ENCODE results near the gene DMRTC2.
A peak's percentile ranks its signal among the peaks of the same experiment; 100 is the strongest.
"Not testable (repeated sequence)": the region's sequence is repeated elsewhere in the genome, so short reads cannot be mapped to it uniquely, and the experiment has no call there.

The DMRTC2 gene

DNA sequence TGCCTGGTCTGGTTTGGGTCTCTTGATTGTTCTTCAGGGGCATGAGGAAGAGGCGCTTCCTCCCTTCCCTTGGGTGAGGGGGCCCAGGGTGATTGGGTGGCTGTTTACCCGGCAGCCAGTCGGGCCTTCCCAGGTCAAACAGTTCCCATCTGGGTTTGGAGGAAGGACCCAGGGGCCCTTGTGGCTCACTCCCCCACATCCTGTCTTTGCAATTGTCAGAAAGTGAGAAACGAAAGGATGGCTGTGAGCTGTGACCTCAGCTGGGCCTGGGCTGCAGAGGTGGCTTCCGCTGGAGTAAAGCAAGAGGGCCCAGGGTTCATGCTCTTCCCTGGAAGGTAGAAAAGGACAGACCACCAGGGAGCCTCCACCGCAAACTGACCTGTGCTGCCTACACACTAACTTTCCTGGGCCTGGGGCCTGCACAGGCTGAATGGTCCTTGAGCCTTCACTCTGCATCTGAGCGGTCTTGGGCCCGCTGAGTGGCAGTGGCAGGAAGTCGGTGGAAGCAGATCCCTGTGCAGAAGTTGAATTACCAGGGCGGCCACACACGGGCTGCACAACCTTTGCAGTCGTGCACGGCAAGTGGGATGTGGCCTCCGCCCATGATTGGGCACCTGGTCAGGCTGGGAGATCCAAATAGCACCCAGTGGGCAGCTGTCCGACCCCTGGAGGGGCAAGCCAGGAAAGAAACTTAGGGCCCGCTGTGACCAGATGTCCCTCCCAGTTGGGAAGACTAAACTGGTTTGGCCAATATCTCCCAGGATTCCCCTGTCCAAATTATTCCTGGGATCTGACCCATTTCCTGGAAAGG lies 26.9 kb downstream of the DMRTC2 start:
- DNase-seq (ENCODE audit: low spot score), result no peak

DNA sequence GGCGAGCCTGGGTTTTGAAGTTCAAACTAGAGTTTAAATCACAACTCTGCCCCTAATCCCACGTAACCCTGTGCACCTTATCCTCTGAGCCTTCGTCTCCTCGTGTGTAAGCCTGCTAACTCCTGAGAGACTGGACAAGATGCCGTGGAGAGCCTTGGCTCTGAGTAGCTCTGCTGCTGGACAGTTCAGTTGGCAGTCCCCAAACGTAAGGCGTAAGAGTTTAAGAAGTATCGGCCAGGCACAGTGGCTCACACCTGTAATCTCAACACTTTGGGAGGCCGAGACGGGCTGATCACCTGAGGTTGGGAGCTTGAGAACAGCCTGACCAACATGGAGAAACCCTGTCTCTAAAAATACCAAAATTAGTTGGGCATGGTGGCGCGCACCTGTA lies 27.5 kb downstream of the DMRTC2 start:
- DNase-seq (ENCODE audit: low spot score), result no peak

GRCh38 chr19:41872775-41873647 lies 28.2 kb downstream of the DMRTC2 start:
- no peak for DNase-seq (ENCODE audit: low spot score)

- DNase-seq (ENCODE audit: low spot score), result not testable (repeated sequence)
These were observed 31.1 kb downstream of the DMRTC2 start for GRCh38 chr19:41875973-41876372.

DNA sequence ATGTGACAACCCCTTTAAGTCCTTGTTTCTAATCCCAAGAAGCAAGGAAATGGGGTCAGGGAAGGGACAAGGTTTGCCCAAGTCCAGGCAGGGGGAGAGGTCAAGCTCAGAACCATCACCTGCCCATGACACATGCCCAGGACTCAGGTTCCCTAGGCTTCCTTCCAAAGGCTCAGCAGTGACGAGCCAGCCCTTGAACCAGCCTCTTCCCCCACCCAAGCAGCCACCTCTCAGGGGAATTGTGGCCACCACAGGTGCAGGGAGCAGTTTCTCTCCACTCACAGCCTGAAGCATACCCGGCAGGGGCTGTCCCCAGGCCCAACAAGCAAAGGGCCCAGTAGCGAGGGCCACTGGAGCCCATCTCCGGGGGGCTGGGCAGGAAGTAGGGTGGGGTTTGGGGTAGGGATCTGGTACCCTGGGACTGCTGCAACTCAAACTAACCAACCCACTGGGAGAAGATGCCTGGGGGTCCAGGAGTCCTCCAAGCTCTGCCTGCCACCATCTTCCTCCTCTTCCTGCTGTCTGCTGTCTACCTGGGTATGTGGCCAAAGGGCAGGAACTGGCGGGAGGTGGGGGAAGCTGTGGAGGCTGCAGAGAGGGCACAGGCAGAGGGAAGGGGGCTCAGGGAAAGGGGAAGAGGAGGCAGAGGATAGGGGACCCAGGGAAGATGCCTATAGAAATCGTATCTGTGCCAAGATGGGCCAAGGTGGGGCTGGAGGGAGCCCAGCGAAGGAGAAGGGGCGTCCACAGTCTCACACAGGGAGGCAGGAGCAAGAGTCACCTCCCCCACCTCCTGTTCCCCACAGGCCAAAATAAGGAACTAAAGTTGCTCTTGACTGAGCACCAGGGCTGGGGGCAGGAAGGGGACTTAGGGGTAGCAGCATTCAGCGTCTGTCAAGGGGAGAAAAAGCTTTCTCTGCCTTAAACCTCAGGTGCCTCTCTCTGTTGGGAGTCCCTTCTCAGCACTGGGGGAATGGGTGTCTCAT lies 32.3 kb downstream of the DMRTC2 start, which contains the start of gene CD79A:
Gene CD79A (plus strand): TSS at position 433 of the 986 bp plus-strand sequence. CDS start 26 bp downstream, at position 459.
- no peak for DNase-seq (ENCODE audit: low spot score)

- no peak for DNase-seq (ENCODE audit: low spot score)
These were observed 33.4 kb downstream of the DMRTC2 start for GRCh38 chr19:41877916-41878905.

DNA sequence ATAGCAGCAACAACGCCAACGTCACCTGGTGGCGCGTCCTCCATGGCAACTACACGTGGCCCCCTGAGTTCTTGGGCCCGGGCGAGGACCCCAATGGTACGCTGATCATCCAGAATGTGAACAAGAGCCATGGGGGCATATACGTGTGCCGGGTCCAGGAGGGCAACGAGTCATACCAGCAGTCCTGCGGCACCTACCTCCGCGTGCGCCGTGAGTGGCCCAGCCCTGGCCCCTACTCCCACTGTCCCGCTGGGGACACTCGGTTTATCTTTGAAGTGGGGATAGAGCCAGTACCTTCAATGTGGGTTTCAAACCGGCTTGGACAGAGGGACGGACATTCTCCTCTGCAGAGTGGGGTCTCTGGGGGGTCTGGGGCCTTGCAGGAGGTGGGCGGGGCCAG lies 34.2 kb downstream of the DMRTC2 start:
- no peak for DNase-seq (ENCODE audit: low spot score)

DNA sequence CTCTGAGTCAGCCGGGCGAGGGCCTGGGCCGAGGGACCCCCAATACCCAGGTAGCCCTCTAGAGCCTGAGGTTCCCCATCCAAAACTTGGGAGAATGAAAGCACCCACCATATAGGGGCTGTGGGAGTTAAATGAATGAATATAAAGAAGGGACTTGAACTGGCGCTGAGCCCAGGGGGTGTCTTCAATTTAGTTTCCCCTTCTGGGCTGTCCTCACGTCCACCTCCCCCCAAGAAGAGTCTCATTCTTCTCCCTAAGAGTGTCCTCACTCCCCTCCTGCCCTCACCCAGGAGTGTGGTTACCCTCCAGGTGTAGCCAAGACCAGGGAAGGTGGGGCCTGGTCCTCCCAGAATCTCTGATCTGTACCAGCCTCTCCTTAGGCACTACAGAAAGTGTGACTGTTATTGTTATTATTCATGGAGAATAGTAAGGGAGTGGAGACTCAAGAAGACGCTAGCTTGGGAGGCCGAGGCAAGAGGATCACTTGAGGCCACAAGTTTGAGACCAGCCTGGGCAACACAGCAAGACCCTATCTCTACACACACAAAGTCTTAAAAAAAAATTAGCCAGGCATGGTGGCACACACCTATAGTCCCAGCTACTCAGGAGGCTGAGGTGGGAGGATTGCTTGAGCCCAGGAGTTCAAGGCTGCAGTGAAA lies 35.0 kb downstream of the DMRTC2 start:
- no peak for DNase-seq (ENCODE audit: low spot score)

- DNase-seq (ENCODE audit: low spot score), result no peak
These were observed 35.5 kb downstream of the DMRTC2 start for GRCh38 chr19:41880329-41880708.

DNA sequence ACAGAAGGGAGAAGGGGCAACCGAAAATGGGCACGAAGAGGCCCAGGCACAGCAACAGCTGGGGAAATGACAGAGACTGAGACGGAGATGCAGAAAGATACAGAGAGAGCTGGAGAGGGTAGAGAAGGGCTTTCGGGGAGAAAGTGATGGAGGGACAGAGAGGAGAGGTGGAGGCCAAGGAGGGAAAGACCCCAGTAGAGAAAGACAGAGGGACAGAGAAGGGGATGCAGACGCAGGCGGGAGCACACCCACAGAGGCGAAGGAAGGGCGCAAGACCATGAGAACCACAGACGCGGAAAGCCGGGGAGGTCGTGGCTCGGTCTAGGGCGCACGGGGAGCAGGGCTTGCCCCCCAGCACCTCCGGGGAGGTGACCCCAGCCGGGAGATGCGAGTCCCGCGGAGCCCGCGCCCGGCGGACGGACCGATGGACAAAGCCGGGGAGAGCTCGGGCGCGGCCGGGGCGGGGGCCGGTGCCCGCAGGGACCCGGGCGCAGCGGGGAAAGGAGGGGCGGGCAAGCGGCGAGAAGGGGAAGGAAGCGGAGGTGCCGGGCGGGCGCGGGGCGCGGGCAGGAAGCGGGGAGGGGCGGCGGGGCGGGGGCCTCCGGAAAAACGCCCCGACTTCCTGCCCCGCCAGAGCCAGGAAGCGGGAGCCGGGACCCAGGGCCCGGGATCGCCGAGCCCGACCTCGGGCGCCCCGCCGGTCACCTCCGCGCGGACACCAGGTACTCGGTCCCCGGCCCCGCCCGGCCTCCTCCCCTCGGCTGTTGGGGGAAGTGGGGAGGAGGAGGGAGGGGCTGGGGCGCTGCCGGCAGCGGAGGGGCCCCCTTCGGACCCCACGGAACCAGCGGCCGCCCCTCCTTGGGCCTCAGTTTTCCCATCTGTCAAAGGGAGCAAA lies 38.0 kb downstream of the DMRTC2 start, which contains the start of gene ARHGEF1:
Gene ARHGEF1 (plus strand): TSS at position 617 of the 895 bp plus-strand sequence. CDS start 4,899 bp downstream, outside the sequence.
- DNase-seq (ENCODE audit: low spot score), result peak; percentile 63

DNA sequence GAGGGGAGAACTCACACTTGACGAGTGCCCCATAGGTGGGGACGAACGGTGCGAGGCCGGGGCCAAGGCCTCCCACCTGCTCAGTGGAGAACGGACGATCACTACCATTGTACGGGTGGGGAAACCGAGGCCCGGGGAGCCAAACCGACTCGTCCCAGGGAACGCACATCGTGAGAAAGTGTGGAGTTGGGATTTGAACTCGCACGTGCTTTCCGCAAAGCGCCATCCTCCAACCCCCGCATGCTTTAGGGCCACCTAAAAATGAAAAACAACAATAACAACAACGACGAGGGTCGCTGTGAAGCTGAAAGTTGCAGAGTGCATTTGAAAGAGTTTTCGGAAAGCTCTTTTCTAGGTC lies 38.6 kb downstream of the DMRTC2 start:
- DNase-seq (ENCODE audit: low spot score), result no peak

DNA sequence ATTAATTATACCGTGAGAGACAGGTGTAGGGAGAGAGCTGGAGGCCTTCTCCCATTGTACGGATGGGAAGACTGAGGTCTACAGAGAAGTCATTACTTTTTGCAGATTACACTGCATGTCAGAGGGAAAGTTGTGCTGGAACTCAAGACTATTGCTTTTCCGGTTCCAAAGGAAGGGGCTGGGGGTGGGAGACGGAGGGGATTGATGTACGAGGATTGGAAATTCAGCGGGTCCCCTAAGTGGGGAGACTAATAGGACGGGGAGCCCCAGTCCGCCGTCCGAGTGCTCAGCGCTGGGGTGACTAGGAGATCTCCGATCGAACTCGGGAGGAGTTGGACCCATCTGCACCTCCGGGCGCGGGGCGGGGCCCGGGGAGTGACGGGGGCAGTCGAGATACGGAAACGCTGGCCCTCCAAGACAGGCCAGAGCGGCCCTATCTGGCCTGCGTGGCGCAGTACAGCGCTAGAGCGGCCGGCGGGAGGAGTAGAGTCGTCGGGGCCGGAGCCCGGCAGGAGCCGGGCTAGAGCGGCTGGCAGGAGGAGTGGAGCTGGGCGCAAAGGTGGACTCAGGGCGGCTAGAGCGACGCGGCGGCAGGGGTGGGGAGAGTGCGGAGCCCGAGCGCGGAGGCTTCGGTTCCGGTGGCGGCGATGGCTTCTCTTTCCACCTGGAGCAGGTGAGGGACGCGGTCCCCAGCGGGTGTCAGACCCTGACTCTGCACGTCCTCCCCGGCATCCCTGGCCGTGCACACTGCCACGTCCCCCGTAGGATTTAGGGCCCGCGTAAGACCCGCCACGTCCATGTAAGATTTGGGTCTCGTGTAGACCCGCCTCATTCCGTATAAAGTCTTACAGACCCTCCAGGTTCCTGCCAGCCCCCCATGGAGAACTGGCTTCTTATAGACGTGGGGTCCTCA lies 39.2 kb downstream of the DMRTC2 start:
- peak; percentile 99 for DNase-seq (ENCODE audit: low spot score)

GRCh38 chr19:41886761-41887710 lies 42.2 kb downstream of the DMRTC2 start:
- DNase-seq (ENCODE audit: low spot score), result no peak

DNA sequence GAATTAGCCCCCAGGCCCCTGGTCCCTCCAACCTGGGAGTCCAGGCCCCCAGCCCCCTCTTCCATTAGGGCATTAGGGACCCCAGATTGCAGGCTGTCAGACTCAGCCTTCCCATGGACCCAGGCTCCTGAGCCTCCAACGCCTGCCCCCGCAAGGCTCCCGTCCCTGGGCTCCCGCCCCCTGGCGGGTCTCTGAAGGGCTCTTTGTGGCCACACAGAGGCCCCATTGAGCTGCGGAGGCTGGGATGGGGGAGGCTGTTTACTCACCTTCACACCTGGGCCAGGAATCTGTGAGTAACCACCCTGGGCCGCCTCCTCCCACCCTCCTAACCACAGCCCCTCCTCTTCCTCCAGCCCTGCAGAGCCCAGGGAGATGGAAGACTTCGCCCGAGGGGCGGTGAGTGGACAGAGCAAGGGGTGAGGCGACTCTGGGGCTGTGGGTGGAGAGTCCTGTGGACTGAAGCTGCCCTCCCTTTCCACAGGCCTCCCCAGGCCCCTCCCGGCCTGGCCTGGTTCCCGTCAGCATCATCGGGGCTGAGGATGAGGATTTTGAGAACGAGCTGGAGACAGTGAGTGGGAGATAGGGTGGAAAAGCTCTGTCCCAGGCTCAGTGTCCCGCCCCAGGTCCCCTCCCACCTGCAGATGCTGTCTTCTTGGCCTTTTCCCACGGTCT lies 43.0 kb downstream of the DMRTC2 start:
- no peak for DNase-seq (ENCODE audit: low spot score)

DNA sequence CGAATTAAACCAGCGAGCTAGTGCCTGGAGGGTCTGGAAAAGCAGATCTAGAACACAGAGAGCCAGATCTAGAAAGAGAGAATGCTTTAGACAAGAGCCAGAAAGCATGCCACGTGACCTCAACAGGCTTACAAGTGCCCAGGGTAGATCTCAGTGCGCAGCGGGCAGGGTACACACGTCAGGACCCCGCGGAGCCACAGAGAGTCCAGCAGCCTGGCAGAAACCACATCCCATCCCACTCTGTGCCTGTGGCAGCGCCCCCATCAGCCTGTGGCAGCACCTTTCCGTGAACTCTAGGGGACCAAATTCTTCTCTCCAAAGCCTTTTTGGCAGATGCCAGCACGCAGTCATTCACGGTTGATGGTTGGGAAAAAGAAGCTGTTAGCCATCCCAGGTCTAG lies 44.1 kb downstream of the DMRTC2 start:
- DNase-seq (ENCODE audit: low spot score), result no peak

DNA sequence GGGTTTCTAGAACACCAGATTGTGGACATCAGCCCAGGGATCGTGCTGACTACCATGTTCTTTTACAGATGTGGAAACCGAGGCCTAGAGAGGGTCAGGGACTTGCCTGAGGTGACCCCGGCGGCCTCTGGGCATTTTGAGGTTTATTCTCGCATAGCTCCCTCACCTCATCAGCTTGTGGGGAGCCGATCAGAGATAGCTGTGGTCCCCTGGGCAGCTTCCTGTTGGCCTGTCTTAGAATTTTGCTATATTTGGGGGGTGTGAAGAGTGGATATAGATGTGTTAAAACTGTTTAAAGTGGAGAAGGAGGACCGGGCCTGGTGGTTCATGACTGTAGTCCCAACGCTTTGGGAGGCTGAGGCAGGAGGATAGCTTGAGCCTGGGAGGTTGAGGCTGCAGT lies 45.1 kb downstream of the DMRTC2 start:
- no peak for DNase-seq (ENCODE audit: low spot score)

Measured in AG08396 (cell line).